ENCODE results near the gene KIRREL3.

GRCh38 chr11:126682590-126682989 lies 318.0 kb downstream of the KIRREL3 start:
- TF ChIP-seq, protein P1, sequence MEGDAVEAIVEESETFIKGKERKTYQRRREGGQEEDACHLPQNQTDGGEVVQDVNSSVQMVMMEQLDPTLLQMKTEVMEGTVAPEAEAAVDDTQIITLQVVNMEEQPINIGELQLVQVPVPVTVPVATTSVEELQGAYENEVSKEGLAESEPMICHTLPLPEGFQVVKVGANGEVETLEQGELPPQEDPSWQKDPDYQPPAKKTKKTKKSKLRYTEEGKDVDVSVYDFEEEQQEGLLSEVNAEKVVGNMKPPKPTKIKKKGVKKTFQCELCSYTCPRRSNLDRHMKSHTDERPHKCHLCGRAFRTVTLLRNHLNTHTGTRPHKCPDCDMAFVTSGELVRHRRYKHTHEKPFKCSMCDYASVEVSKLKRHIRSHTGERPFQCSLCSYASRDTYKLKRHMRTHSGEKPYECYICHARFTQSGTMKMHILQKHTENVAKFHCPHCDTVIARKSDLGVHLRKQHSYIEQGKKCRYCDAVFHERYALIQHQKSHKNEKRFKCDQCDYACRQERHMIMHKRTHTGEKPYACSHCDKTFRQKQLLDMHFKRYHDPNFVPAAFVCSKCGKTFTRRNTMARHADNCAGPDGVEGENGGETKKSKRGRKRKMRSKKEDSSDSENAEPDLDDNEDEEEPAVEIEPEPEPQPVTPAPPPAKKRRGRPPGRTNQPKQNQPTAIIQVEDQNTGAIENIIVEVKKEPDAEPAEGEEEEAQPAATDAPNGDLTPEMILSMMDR (conservative IDR thresholded peaks at IDR 0.05), result no peak
- no peak for TF ChIP-seq EZH2 (IDR thresholded peaks at IDR 0.05; ENCODE audit: low read depth)
